ENCODE measurements around the gene ACTR10.

The ACTR10 gene

GRCh38 chr14:58227096-58227819 lies 27.3 kb downstream of the ACTR10 start:
- no peak for TF ChIP-seq CTCF (conservative IDR thresholded peaks at IDR 0.05)
- TF ChIP-seq ZFX (IDR thresholded peaks at IDR 0.05), result no peak
- no peak overlapping the region for H3K27ac ChIP-seq

GRCh38 chr14:58238252-58239243 lies 38.6 kb downstream of the ACTR10 start:
- TF ChIP-seq CTCF (conservative IDR thresholded peaks at IDR 0.05) (no peak), ZFX (IDR thresholded peaks at IDR 0.05) (no peak)
- no peak overlapping the region for H3K27ac ChIP-seq

GRCh38 chr14:58239244-58240195 lies 39.6 kb downstream of the ACTR10 start:
- TF ChIP-seq ZFX (IDR thresholded peaks at IDR 0.05) (no peak), CTCF (conservative IDR thresholded peaks at IDR 0.05) (no peak)
- H3K27ac ChIP-seq, result no peak overlapping the region

- peak overlapping the region; percentile 84 for H3K27ac ChIP-seq
- no peak for TF ChIP-seq CTCF (conservative IDR thresholded peaks at IDR 0.05)
- TF ChIP-seq ZFX (IDR thresholded peaks at IDR 0.05), result no peak
Measured at GRCh38 chr14:58243790-58244555, 44.0 kb downstream of the ACTR10 start.

GRCh38 chr14:58244556-58245387 lies 44.8 kb downstream of the ACTR10 start, which contains the start of gene PSMA3:
Gene PSMA3 (plus strand): TSS chr14:58244843. CDS start chr14:58244921, 78 bp downstream.
- TF ChIP-seq CTCF (conservative IDR thresholded peaks at IDR 0.05), result no peak
- peak; percentile 90 for TF ChIP-seq ZFX (IDR thresholded peaks at IDR 0.05)
- peak within 1 kb of the TSS; percentile 84 for H3K27ac ChIP-seq
